Neural progenitor cell (in vitro differentiated cells): Measurements from ENCODE around the gene TNFRSF8.
A peak's percentile ranks its signal among the peaks of the same experiment; 100 is the strongest.

Experiments
- CTCF ChIP-seq: fragments of 200-600 bp; sonication (generic); IDR thresholded peaks from 2 replicates; pipeline ENCODE4 v1.5.1; 2017; ENCODE audit warnings: antibody characterized with exemption, mild to moderate bottlenecking
- EZH2 ChIP-seq: fragments of 200-600 bp; sonication (generic); IDR thresholded peaks from 2 replicates; pipeline ENCODE4 v1.6.1; 2017; ENCODE audit warnings: antibody characterized with exemption, mild to moderate bottlenecking, moderate library complexity
- EZH2phosphoT487 ChIP-seq: fragments of 200-600 bp; sonication (generic); IDR thresholded peaks from 2 replicates; pipeline ENCODE4 v1.6.1; 2017; ENCODE audit warnings: antibody characterized with exemption

GRCh38 chr1:12167493-12168429 lies 104.7 kb downstream of the TNFRSF8 start:
- TF ChIP-seq CTCF (no peak), EZH2phosphoT487 (peak; percentile 14), EZH2 (peak; percentile 36)
